Thyroid gland (tissue), 4 donors: ENCODE measurements around the gene OMP. TPM values are rescaled to one million over a fixed set of nuclear protein-coding genes. Genes with fewer than 3 reads are reported as not detected.

Source experiments
- DNase-seq, 2 donors: peaks; one replicate each; pipeline ENCODE4 v3.0.0-alpha.2; 2019
- H3K27ac ChIP-seq, 3 donors: fragments of 200-600 bp; sonication (generic); 1 replicate in 2 of 3; 2 replicates in 1 of 3; pipeline ENCODE4 v1.5.1; 2016 to 2019; ENCODE audit warnings: mild to moderate bottlenecking in 1 of 3, moderate library complexity in 1 of 3
- H3K27me3 ChIP-seq: fragments of 200-600 bp; sonication (generic); one replicate; pipeline ENCODE4 v1.5.1; 2019
- H3K36me3 ChIP-seq, 2 donors: fragments of 200-600 bp; sonication (generic); one replicate each; pipeline ENCODE4 v1.5.1; 2016 to 2019
- H3K4me1 ChIP-seq, 2 donors: fragments of 200-600 bp; sonication (generic); one replicate each; pipeline ENCODE4 v1.5.1; 2017 to 2019
- H3K4me3 ChIP-seq, 3 donors: fragments of 200-600 bp; sonication (generic); replicated peaks in 1 of 3; 1 replicate in 2 of 3; 2 replicates in 1 of 3; pipeline ENCODE4 v1.5.1; 2016; ENCODE audit warnings: mild to moderate bottlenecking in 1 of 3
- H3K9me3 ChIP-seq: fragments of 200-600 bp; sonication (generic); one replicate; pipeline ENCODE4 v1.5.1; 2017
- POLR2A ChIP-seq, 2 donors: fragments of 450-650 bp; IDR thresholded peaks; one replicate each; pipeline ENCODE4 v1.6.1; 2017; ENCODE audit warnings: antibody characterized with exemption in 2 of 2, mild to moderate bottlenecking in 2 of 2, moderate library complexity in 1 of 2
- WGBS, 2 donors: methylation state at CpG; one replicate each; pipeline ENCODE4 v1.1.5; 2017; 5-methylcytosine and 5-hydroxymethylcytosine counted together
- intact Hi-C: fragments of 100-400 bp; cut with DNase I; formaldehyde crosslinking; loops from one replicate; pipeline ENCODE4 v1.15.1; 2023
- total RNA-seq, 4 donors: library from RNA; depleted of rRNA; stranded (reverse); fragments of >200 nt; gene quantifications; one replicate each; pipeline ENCODE4 v1.2.3, GENCODE V29; 2016
- TF ChIP-seq, protein P1 (sequence below), 6 experiments: fragments of 200-600 bp in 3 of 6; fragments of 450-650 bp in 3 of 6; sonication (generic) in 3 of 6; IDR thresholded peaks; one replicate each; pipeline ENCODE4 v1.5.1; 2016 to 2019; ENCODE audit warnings: antibody characterized with exemption in 6 of 6, mild to moderate bottlenecking in 2 of 6, inconsistent platforms in 1 of 6, moderate library complexity in 1 of 6

The OMP gene
- total RNA-seq, 4 donors from 2014 or later: 2.3 TPM; not detected in 3

DNA sequence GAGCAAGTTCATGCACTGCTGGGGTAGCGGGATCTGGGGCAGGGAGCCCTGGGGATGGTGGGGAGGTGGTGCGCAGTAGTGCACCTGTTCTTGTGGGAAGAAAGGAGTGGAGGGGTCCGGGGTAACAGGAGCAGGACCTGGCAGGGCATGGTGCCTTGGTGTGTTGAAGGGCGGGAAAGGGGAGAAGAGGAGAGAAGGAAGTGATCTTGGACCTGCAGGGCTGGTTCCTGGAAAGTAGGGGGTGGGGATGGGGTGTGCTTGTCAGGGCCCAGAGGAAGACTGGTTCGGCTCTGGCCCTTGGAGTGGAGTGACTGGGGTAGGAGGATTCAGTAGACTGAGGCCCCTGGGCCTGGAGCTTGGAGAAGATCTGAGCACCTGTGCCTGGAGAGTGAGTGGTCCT is 46.7 kb upstream of the OMP start:
- Histone ChIP-seq H3K4me1 (no peaks in the 10 kb centered on the region), H3K9me3 (no peaks in the 10 kb centered on the region), H3K27ac (no peak overlapping the region), H3K36me3 (no peaks in the 10 kb centered on the region), H3K4me3 (no peak overlapping the region), H3K27me3 (no peaks in the 10 kb centered on the region)
- DNase-seq: no peak
- 92 to 97% methylated on average over 5 of the region's 5 CpGs for WGBS, 2 donors
- intact Hi-C loops: no loop called here
- TF ChIP-seq, protein P1, sequence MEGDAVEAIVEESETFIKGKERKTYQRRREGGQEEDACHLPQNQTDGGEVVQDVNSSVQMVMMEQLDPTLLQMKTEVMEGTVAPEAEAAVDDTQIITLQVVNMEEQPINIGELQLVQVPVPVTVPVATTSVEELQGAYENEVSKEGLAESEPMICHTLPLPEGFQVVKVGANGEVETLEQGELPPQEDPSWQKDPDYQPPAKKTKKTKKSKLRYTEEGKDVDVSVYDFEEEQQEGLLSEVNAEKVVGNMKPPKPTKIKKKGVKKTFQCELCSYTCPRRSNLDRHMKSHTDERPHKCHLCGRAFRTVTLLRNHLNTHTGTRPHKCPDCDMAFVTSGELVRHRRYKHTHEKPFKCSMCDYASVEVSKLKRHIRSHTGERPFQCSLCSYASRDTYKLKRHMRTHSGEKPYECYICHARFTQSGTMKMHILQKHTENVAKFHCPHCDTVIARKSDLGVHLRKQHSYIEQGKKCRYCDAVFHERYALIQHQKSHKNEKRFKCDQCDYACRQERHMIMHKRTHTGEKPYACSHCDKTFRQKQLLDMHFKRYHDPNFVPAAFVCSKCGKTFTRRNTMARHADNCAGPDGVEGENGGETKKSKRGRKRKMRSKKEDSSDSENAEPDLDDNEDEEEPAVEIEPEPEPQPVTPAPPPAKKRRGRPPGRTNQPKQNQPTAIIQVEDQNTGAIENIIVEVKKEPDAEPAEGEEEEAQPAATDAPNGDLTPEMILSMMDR (IDR thresholded peaks at IDR 0.05): no peak
- TF ChIP-seq POLR2A (IDR thresholded peaks at IDR 0.05): no peak

DNA sequence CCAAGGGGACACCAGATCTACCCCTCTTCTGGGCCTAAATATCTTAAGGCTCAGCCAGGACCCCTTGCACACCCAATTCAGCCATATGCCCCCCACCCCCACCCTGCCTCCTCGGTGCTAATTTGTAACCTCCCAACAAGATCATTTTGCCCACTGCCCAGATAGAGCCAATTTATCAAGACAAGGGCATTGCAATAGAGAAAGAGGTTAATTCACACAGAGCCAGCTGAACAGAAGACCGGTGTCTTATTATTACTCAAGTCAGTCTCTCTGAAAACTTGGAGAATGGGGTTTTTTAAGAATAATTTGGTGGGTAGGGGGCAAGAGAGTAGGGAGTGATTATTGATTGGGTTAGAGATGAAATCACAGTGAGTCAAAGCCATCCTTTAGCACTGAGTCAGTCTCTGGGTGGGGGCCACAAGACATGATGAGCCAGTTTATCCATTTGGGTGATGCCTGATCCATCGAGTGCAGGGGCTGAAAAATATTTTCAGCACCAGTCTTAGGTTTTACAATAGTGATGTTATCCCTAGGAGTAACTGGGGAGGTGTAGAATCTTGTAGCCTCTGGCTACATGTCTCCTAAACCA is 45.7 kb upstream of the OMP start:
- H3K36me3 ChIP-seq: no peaks in the 10 kb centered on the region
- H3K27me3 ChIP-seq: no peaks in the 10 kb centered on the region
- H3K4me3 ChIP-seq: no peak overlapping the region
- no peak overlapping the region for H3K27ac ChIP-seq
- DNase-seq: no peak
- H3K9me3 ChIP-seq: no peaks in the 10 kb centered on the region
- TF ChIP-seq, protein P1 (IDR thresholded peaks at IDR 0.05): no peak
- TF ChIP-seq POLR2A (IDR thresholded peaks at IDR 0.05): no peak
- WGBS, 2 donors: 56 to 87% methylated on average over 2 to 3 of the region's 3 CpGs
- no peaks in the 10 kb centered on the region for H3K4me1 ChIP-seq
- intact Hi-C loops: no loop called here

DNA sequence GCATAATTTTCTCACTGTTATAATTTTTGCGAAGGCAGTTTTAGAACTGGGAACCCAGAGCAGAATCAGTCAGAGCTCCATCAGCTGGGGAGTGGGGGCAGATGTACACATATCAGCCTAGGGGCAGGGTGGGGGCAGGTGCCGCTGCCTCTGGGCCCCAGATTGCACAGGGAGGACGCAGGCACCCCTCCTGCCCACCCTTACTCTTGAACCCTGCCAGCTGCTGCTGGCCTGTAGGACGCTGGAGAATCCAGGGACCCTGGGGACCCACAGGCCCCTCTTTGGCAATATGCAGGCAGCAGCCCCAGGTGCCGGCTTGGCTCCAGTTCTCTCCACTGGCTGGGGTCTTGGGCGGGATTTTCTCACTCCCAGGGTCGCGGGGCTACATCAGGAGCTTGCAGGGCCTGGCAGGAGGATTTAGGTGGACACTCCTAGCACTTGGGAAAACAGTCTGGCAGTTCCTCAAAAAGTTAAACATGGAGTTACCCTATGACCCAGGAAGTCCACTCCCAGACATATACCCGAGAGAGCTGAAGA is 44.6 kb upstream of the OMP start:
- no peaks in the 10 kb centered on the region for H3K4me1 ChIP-seq
- H3K36me3 ChIP-seq: no peaks in the 10 kb centered on the region
- H3K27ac ChIP-seq: no peak overlapping the region
- TF ChIP-seq, protein P1 (IDR thresholded peaks at IDR 0.05): no peak
- TF ChIP-seq POLR2A (IDR thresholded peaks at IDR 0.05): no peak
- H3K27me3 ChIP-seq: no peaks in the 10 kb centered on the region
- H3K9me3 ChIP-seq: no peaks in the 10 kb centered on the region
- intact Hi-C loops: no loop called here
- 45 to 77% methylated on average over 6 to 9 of the region's 9 CpGs for WGBS, 2 donors
- H3K4me3 ChIP-seq: no peak overlapping the region
- no peak for DNase-seq

DNA sequence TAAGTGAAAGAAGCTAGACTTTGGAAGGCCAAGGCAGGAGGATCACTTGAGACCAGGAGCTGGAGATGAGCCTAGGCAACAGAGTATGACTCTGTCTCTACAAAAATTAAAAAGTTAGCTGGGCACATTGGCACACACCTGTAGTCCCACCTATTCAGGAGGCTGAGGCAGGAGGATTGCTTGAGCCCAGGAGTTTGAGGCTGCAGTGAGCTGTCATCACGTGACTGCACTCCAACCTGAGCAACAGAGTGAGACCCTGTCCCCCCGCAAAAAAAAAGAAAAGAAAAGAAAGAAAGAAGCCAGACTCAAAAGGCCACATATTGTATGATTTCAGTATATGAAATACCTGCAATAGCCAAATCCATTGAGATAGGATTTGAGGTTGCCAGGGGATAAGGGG is 43.7 kb upstream of the OMP start:
- intact Hi-C loops: no loop called here
- Histone ChIP-seq H3K27ac (no peak overlapping the region), H3K4me1 (no peaks in the 10 kb centered on the region), H3K27me3 (no peaks in the 10 kb centered on the region), H3K36me3 (no peaks in the 10 kb centered on the region), H3K9me3 (no peaks in the 10 kb centered on the region), H3K4me3 (no peak overlapping the region)
- no peak for DNase-seq
- 85 to 92% methylated on average over 2 of the region's 2 CpGs for WGBS, 2 donors
- TF ChIP-seq POLR2A (IDR thresholded peaks at IDR 0.05): no peak
- TF ChIP-seq, protein P1 (IDR thresholded peaks at IDR 0.05): no peak

DNA sequence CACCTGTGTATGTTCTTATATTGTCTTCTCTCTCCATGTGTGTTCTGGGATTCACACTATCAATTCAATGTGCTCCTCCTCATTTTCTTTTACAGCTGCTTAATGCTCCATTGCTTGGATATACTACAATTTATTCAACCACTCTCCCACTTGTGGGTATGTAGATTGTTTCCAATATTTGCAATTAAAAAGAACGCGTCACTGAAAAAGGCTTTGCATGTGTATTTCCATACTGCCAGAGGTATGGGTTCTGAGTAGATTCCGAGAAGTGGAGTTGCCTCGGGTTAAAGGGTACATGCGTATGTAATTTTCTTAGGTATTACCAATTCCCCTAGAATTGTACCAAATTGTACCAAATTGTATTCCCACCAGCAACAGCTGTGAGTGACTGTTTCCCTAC is 42.8 kb upstream of the OMP start:
- Histone ChIP-seq H3K27me3 (no peaks in the 10 kb centered on the region), H3K9me3 (no peaks in the 10 kb centered on the region), H3K27ac (no peak overlapping the region), H3K36me3 (no peaks in the 10 kb centered on the region), H3K4me3 (no peak overlapping the region), H3K4me1 (no peaks in the 10 kb centered on the region)
- intact Hi-C loops: no loop called here
- no peak for DNase-seq
- 84 to 91% methylated on average over 5 of the region's 5 CpGs for WGBS, 2 donors
- no peak for TF ChIP-seq POLR2A (IDR thresholded peaks at IDR 0.05)
- TF ChIP-seq, protein P1 (IDR thresholded peaks at IDR 0.05): no peak
